DND-41 (cell line): Measurements from ENCODE around the gene GPC3.

Experiments used
- ATAC-seq: fragments of 200-7000 bp; cut with Tn5 transposase; 3 replicates; pipeline ENCODE4 v1.9.1; 2021; ENCODE audit warnings: low read depth; ENCODE audit not compliant: insufficient read depth
- DNase-seq: peaks from one replicate; pipeline ENCODE4 v3.0.0-alpha.2; 2020
- H2AFZ ChIP-seq: 2 replicates; pipeline ENCODE4 v1.6.0; 2012; ENCODE audit warnings: low read depth, low read length
- H3K27ac ChIP-seq: 2 replicates; pipeline ENCODE4 v1.5.1; 2012; ENCODE audit warnings: low read length, inconsistent platforms
- H3K27me3 ChIP-seq: fragments of 200-600 bp; sonication (generic); 2 replicates; pipeline ENCODE4 v1.6.0; 2012; ENCODE audit warnings: low read length, mild to moderate bottlenecking, inconsistent platforms; ENCODE audit not compliant: insufficient read depth, poor library complexity
- H3K36me3 ChIP-seq: 2 replicates; pipeline ENCODE4 v1.5.1; 2012; ENCODE audit warnings: low read length, inconsistent platforms; ENCODE audit not compliant: insufficient read depth
- H3K4me1 ChIP-seq: 2 replicates; pipeline ENCODE4 v1.5.1; 2012; ENCODE audit warnings: mild to moderate bottlenecking, low read length; ENCODE audit not compliant: insufficient read depth
- H3K4me2 ChIP-seq: 2 replicates; pipeline ENCODE4 v1.6.0; 2012; ENCODE audit warnings: mild to moderate bottlenecking, moderate library complexity, low read length, inconsistent platforms; ENCODE audit not compliant: insufficient read depth
- H3K4me3 ChIP-seq, 2 experiments: fragments of 200-600 bp in 1 of 2; shearing (Covaris generic) in 1 of 2; 2 replicates each; pipeline ENCODE4 v1.5.1; 2012 to 2016; ENCODE audit warnings: inconsistent platforms in 2 of 2, low read length in 2 of 2, mild to moderate bottlenecking in 2 of 2, low read depth in 1 of 2, moderate library complexity in 1 of 2
- H3K79me2 ChIP-seq: 2 replicates; pipeline ENCODE4 v1.6.0; 2012; ENCODE audit warnings: low read length, inconsistent platforms; ENCODE audit not compliant: insufficient read depth
- H3K9ac ChIP-seq: 2 replicates; pipeline ENCODE4 v1.6.0; 2012; ENCODE audit warnings: low read depth, mild to moderate bottlenecking, inconsistent platforms, low read length, moderate library complexity
- H3K9me3 ChIP-seq: 2 replicates; pipeline ENCODE4 v1.5.1; 2012; ENCODE audit warnings: low read length, moderate library complexity, mild to moderate bottlenecking, inconsistent platforms; ENCODE audit not compliant: insufficient read depth, severe bottlenecking
- H4K20me1 ChIP-seq: 2 replicates; pipeline ENCODE4 v1.6.0; 2012; ENCODE audit warnings: low read length; ENCODE audit not compliant: insufficient read depth
- EZH2 ChIP-seq: IDR thresholded peaks from 3 replicates; pipeline ENCODE4 v1.6.1; 2012; ENCODE audit warnings: borderline replicate concordance, low read depth, mild to moderate bottlenecking, moderate library complexity, low read length, inconsistent platforms; ENCODE audit not compliant: severe bottlenecking
- TF ChIP-seq, protein P1 (sequence below): IDR thresholded peaks from 2 replicates; pipeline ENCODE4 v1.5.1; 2012; ENCODE audit warnings: borderline replicate concordance, low read length, moderate library complexity, mild to moderate bottlenecking; ENCODE audit not compliant: poor library complexity, severe bottlenecking; ENCODE audit errors: extremely low read depth

GPC3 gene

DNA sequence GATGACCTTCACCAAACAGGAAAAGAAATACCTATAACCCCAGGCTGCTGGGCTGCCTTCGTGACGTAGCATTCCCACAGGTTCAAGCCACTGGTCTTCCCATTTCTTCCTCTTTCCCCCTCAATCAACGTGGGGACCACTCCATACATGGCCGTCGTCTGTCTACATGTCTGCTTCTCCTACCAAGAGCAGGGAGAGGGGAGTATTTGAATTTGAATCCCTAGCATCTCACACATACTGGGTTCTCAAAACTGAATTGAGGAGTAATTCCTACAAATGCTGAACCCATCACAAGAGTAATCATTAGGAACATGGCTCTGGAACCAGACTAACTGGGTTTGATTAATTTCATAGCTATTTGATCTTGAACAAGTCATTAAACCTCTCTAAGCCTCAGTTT lies 17.3 kb downstream of the GPC3 start:
- Histone ChIP-seq H3K36me3 (no peaks in the 10 kb centered on the region), H3K4me1 (peaks cover 22% of the 10 kb centered on the region), H2AFZ (no peak overlapping the region), H4K20me1 (no peaks in the 10 kb centered on the region), H3K27me3 (no peaks in the 10 kb centered on the region), H3K9ac (no peak overlapping the region), H3K9me3 (no peaks in the 10 kb centered on the region), H3K4me2 (no peak overlapping the region), H3K79me2 (no peaks in the 10 kb centered on the region), H3K4me3 (no peak overlapping the region), H3K27ac (no peak overlapping the region)
- DNase-seq (no peak), ATAC-seq (no peak)
- TF ChIP-seq, protein P1, sequence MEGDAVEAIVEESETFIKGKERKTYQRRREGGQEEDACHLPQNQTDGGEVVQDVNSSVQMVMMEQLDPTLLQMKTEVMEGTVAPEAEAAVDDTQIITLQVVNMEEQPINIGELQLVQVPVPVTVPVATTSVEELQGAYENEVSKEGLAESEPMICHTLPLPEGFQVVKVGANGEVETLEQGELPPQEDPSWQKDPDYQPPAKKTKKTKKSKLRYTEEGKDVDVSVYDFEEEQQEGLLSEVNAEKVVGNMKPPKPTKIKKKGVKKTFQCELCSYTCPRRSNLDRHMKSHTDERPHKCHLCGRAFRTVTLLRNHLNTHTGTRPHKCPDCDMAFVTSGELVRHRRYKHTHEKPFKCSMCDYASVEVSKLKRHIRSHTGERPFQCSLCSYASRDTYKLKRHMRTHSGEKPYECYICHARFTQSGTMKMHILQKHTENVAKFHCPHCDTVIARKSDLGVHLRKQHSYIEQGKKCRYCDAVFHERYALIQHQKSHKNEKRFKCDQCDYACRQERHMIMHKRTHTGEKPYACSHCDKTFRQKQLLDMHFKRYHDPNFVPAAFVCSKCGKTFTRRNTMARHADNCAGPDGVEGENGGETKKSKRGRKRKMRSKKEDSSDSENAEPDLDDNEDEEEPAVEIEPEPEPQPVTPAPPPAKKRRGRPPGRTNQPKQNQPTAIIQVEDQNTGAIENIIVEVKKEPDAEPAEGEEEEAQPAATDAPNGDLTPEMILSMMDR = no peak
- TF ChIP-seq EZH2 = no peak

DNA sequence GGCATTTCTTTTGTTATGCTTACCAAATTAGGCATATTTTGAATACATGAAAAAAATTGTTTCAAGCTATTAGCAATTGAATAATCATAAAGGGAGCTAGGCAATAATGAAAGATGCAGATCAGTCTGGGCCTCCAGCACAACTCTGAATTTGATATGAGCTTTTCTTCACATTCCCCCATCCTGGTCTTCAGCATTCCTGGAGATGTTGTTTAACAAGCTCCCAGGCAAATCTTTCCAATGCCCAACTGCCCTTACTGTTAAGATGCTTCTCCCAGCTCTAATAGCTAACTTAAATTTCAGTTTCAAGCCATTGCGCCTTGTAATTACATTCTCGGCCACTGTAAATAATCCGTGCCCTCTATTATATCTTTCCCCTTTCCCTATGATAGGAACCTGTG lies 19.2 kb downstream of the GPC3 start:
- ATAC-seq (no peak), DNase-seq (no peak)
- no peak overlapping the region for H2AFZ ChIP-seq
- TF ChIP-seq, protein P1 = no peak
- TF ChIP-seq EZH2 = no peak
- H3K79me2 ChIP-seq = no peaks in the 10 kb centered on the region
- no peaks in the 10 kb centered on the region for H3K27me3 ChIP-seq
- H3K36me3 ChIP-seq = no peaks in the 10 kb centered on the region
- H3K9ac ChIP-seq = no peak overlapping the region
- no peak overlapping the region for H3K4me3 ChIP-seq
- H3K9me3 ChIP-seq = no peaks in the 10 kb centered on the region
- no peak overlapping the region for H3K4me2 ChIP-seq
- H4K20me1 ChIP-seq = no peaks in the 10 kb centered on the region
- H3K4me1 ChIP-seq = peaks cover 26% of the 10 kb centered on the region
- no peak overlapping the region for H3K27ac ChIP-seq

- H3K4me3 ChIP-seq = no peak overlapping the region
- no peak overlapping the region for H2AFZ ChIP-seq
- ATAC-seq (no peak), DNase-seq (no peak)
- H3K4me1 ChIP-seq = peaks cover 26% of the 10 kb centered on the region
- H3K27ac ChIP-seq = peak overlapping the region; percentile 26; the same call in 1 of the 2 replicates
- no peaks in the 10 kb centered on the region for H3K9me3 ChIP-seq
- no peaks in the 10 kb centered on the region for H3K27me3 ChIP-seq
- H3K4me2 ChIP-seq = no peak overlapping the region
- no peaks in the 10 kb centered on the region for H3K79me2 ChIP-seq
- no peak overlapping the region for H3K9ac ChIP-seq
- H3K36me3 ChIP-seq = no peaks in the 10 kb centered on the region
- TF ChIP-seq, protein P1 = no peak
- TF ChIP-seq EZH2 = no peak
- no peaks in the 10 kb centered on the region for H4K20me1 ChIP-seq
Observed at GRCh38 chrX:133965321-133965720, 20.1 kb downstream of the GPC3 start.

DNA sequence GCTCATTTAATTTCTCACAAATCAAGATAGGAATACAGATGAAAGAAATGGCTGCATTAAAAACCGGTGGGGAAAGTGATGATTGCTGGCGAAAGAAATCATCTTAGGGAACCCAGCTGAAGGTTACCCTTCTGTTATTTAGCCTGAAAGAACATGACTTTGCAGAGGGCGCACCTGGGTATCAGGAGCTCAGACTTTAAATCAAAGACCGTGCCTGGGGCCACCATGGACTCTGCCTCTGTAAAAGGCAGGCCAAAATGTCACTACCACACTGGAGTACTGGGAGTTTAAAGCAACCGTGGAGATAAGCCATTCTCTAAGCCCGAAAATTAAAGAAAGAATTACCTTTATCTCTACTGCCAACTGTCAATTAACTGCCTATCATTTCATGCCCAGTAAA lies 24.3 kb downstream of the GPC3 start:
- no peak overlapping the region for H3K4me3 ChIP-seq
- no peaks in the 10 kb centered on the region for H3K79me2 ChIP-seq
- TF ChIP-seq, protein P1 = no peak
- no peak for TF ChIP-seq EZH2
- no peak overlapping the region for H2AFZ ChIP-seq
- no peaks in the 10 kb centered on the region for H3K27me3 ChIP-seq
- DNase-seq (no peak), ATAC-seq (no peak)
- H4K20me1 ChIP-seq = no peaks in the 10 kb centered on the region
- no peak overlapping the region for H3K9ac ChIP-seq
- H3K4me2 ChIP-seq = no peak overlapping the region
- no peaks in the 10 kb centered on the region for H3K9me3 ChIP-seq
- no peaks in the 10 kb centered on the region for H3K36me3 ChIP-seq
- H3K4me1 ChIP-seq = peaks cover 26% of the 10 kb centered on the region
- H3K27ac ChIP-seq = no peak overlapping the region
